HG02852 (cell line): Measurements from ENCODE around the gene ZNF735.
"Not testable (repeated sequence)": the region's sequence is repeated elsewhere in the genome, so short reads cannot be mapped to it uniquely, and the experiment has no call there.

Experiments used
- ATAC-seq: cut with Tn5 transposase; IDR thresholded peaks from one replicate; pipeline ENCODE4 v1.9.1; 2021; ENCODE audit warnings: mild to moderate bottlenecking, moderate library complexity; ENCODE audit not compliant: unreplicated experiment

The ZNF735 gene

GRCh38 chr7:64206903-64207302 lies at the start of gene ZNF735:
Gene ZNF735, plus strand, starts transcription at chr7:64207203. Its CDS starts 0 bp downstream, at chr7:64207203.
- ATAC-seq, result no peak

DNA sequence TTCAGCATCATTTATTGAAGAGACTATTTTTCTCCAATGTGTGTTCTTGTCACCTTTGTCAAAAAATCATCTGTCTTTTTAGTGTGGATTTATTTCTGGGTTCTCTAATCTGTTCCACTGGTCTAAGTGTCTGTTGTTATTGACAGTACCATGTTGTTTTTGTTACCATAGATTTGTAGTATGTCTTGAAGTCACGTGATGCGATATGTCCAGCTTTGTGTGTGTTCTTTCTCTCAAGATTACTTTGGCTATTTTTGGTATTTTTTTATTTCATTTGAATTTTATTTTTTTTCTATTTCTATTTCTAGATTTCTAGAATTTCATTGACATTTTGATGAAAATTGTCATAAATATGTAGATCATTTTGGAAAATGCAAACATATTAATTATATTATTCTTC lies 36.0 kb upstream of the ZNF735 start:
- not testable (repeated sequence) for ATAC-seq

GRCh38 chr7:64174328-64174727 lies 32.7 kb upstream of the ZNF735 start:
- no peak for ATAC-seq

GRCh38 chr7:64174941-64175340 lies 32.1 kb upstream of the ZNF735 start:
- no peak for ATAC-seq

DNA sequence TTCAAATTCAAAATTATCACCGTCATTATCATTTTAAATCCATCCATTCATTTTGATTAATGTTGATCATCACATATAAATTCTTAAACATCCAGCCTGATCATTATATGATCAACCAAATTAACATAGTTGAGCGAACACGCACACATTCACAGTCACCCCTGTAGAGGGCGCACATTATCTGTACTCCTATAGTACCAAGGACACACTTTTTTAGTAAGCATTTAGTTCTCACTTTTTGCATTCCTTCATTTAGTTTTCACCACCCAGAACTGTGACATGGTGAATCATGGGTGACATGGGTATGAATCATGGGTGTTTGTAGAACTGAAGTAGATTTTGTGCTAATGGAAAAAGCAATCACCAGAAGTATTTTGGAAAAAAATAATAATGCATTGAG lies 26.0 kb upstream of the ZNF735 start:
- ATAC-seq, result no peak

DNA sequence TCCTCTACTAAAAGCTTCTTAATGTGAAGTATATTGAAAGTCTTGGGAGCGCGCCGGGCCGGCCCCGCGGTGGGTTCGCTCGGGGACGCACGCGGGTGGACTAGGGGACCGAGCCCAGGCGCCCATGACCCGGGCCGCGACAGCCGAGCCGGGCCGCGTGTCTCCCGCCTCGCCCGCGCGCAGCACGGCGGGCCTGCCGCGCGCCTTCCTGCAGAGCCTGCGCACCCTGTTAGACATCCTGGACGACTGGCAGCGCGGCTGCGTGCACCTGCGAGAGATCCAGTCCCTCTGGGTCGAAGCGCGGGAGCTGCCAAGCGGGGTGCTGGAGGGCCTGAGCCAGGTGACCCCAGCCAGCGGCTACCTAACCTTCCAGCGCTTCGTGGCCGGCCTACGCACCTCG lies 25.4 kb upstream of the ZNF735 start:
- no peak for ATAC-seq

DNA sequence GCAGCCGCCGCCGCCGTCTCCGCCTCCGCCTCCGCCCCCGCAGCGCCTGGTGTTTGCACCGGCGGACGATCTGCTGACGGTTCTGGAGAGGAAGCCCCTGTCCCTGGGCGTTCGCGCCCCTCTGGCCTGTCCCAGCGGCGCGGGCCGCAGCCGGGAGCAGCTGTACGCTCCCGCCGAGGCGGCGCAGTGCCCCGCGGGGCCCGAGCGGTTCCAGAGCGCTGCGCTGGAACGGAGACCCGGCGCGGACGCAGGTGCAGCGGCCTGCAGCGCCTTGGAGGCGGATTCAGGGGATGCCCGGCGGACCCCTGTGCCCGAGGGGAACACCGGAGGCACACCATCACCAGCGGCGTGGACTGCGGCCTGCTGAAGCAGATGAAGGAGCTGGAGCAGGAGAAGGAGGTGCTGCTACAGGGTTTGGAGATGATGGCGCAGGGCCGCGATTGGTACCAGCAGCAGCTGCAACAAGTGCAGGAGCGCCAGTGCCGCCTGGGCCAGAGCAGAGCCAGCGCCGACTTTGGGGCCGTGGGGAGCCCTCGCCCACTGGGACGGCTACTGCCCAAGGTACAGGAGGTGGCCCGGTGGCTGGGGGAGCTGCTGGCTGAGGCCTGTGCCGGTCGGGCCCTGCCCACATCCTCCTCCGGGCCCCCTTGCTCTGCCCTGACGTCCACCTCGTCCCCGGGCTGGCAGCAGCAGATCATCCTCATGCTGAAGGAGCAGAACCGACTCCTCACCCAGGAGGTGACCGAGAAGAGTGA lies 24.8 kb upstream of the ZNF735 start:
- ATAC-seq, result no peak

DNA sequence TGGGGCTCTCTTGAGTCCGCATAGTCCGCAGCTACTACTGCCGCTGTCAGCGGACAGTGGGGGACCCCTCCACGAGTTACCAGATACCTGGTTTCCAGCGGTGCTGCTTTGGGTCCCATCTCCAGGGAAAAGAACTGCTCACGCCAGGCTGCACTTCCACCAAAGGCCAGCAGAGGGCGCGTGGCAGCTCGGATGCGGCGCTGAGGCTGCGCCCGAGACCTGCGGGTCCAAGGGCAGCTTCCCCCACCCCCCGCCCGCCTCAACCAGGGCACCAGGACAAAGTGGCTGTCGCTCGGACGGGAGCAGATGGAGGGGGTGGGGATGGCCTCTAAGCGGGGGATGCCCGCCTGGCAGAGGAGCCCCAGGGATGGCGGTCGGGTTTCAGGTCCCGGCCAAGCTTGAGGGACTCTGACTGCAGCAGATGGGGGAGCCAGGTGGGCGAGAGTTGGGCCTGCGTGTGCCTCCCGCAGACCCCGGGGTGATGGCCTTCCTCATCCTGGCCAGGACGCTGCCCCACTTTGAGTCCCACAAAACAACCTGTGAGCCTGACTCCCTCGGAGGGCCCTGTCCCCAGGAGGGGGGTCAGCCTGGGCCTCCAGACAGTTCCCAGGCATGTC lies 23.8 kb upstream of the ZNF735 start:
- no peak for ATAC-seq

DNA sequence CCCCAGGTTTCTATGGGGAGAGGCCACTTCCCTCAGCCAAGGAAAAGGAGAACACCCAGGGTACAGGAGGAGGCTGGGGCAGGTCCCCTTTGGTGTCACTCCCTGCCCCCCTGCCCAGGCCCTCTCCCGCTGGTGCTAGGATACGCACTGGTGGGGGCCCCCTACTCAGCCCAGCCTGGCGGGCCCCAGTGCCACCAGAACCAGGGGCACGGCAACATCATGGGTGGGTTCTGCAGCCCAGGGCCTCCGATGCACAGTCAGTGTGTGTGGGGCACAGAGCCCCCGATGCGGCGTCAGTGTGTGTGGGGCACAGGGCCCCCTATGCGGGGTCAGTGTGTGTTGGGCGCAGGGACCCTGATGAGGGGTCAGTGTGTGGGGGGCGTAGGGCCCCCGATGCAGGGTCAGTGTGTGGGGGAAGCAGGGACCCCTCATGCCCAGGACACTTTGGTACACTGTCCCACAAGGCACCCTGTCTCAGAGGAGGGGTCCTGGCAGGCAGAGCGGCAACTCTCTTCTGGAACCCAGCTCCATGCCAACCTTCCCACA lies 23.1 kb upstream of the ZNF735 start:
- no peak for ATAC-seq

DNA sequence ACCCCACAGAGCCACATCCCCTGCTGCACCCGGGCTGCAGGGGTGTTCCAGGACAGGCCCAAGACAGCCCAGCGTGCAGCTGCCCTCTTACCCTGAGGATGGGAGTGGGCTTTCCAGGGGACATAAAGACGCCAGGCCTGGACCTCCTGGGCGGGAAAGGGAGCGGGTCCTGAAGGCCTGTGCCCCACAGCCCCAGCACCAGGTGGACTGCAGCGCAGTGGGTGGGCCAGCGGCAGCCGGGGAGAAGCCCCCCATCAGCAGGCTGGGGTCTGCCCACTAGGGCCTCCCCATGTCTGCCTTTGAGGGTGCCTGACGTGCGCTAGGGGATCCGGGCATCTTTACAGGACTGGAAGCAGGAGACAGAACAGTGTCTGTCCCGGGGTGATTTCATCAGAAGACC lies 22.6 kb upstream of the ZNF735 start:
- no peak for ATAC-seq

- no peak for ATAC-seq
Observed at GRCh38 chr7:64187408-64187807, 19.6 kb upstream of the ZNF735 start.

GRCh38 chr7:64192148-64192704 lies 14.8 kb upstream of the ZNF735 start:
- no peak for ATAC-seq

GRCh38 chr7:64192775-64193174 lies 14.2 kb upstream of the ZNF735 start:
- no peak for ATAC-seq

- ATAC-seq, result not testable (repeated sequence)
Observed at GRCh38 chr7:64219710-64220298, 12.8 kb downstream of the ZNF735 start.

GRCh38 chr7:64223366-64223765 lies 16.4 kb downstream of the ZNF735 start:
- no peak for ATAC-seq

GRCh38 chr7:64228174-64228573 lies 21.2 kb downstream of the ZNF735 start, which contains the start of gene ZNF679:
Gene ZNF679, plus strand, starts transcription at chr7:64228474. Its CDS starts 20,644 bp downstream, at chr7:64249118.
- not testable (repeated sequence) for ATAC-seq

GRCh38 chr7:64266341-64266919 lies 59.4 kb downstream of the ZNF735 start:
- ATAC-seq, result no peak
